Liver (tissue), 9 donors: ENCODE results near the gene PCTP. TPM values are rescaled to one million over a fixed set of nuclear protein-coding genes. Genes with fewer than 3 reads are reported as not detected.

Source experiments
- DNase-seq: peaks from one replicate; pipeline ENCODE4 v3.0.0-alpha.2; 2017; ENCODE audit warnings: low spot score
- H3K27ac ChIP-seq, 2 donors: one replicate each; pipeline ENCODE4 v1.7.0; 2013; ENCODE audit warnings: inconsistent platforms in 2 of 2, low read length in 2 of 2, control low read depth in 1 of 2, low read depth in 1 of 2, mild to moderate bottlenecking in 1 of 2
- H3K27me3 ChIP-seq, 4 donors: one replicate each; pipeline versions ENCODE4 v1.6.1 to v1.7.0; 2013; ENCODE audit warnings: low read length in 3 of 4, inconsistent platforms in 1 of 4, mild to moderate bottlenecking in 1 of 4, moderate library complexity in 1 of 4; ENCODE audit not compliant: control insufficient read depth in 4 of 4, insufficient read depth in 4 of 4
- H3K36me3 ChIP-seq, 4 donors: one replicate each; pipeline versions ENCODE4 v1.6.1 to v1.7.0; 2013; ENCODE audit warnings: low read length in 3 of 4, mild to moderate bottlenecking in 3 of 4, low read depth in 1 of 4, moderate library complexity in 1 of 4; ENCODE audit not compliant: control insufficient read depth in 4 of 4, insufficient read depth in 3 of 4
- H3K4me1 ChIP-seq, 4 donors: one replicate each; pipeline versions ENCODE4 v1.6.1 to v1.7.0; 2013; ENCODE audit warnings: low read length in 3 of 4, mild to moderate bottlenecking in 3 of 4, moderate library complexity in 1 of 4; ENCODE audit not compliant: control insufficient read depth in 4 of 4, insufficient read depth in 4 of 4
- H3K4me3 ChIP-seq, 3 donors: one replicate each; pipeline versions ENCODE4 v1.6.1 to v1.7.0; 2013; ENCODE audit warnings: low read length in 3 of 3, control low read depth in 1 of 3, low read depth in 1 of 3, mild to moderate bottlenecking in 1 of 3
- H3K9ac ChIP-seq, 2 donors: one replicate each; pipeline ENCODE4 v1.7.0; 2013; ENCODE audit warnings: low read length in 2 of 2, mild to moderate bottlenecking in 2 of 2, moderate library complexity in 2 of 2, control low read depth in 1 of 2, low read depth in 1 of 2
- H3K9me3 ChIP-seq, 4 donors: one replicate each; pipeline versions ENCODE4 v1.6.1 to v1.7.0; 2013; ENCODE audit warnings: low read length in 3 of 4; ENCODE audit not compliant: control insufficient read depth in 4 of 4
- EGR1 ChIP-seq, 2 donors: IDR thresholded peaks; 2 replicates each; pipeline ENCODE4 v1.6.1; 2016 to 2018; ENCODE audit warnings: antibody characterized with exemption in 2 of 2, low read depth in 2 of 2
- FOXA1 ChIP-seq: IDR thresholded peaks from 2 replicates; pipeline ENCODE4 v1.6.1; 2016; ENCODE audit warnings: antibody characterized with exemption
- FOXA2 ChIP-seq: IDR thresholded peaks from 2 replicates; pipeline ENCODE4 v1.6.1; 2016; ENCODE audit warnings: antibody characterized with exemption
- GABPA ChIP-seq, 2 donors: IDR thresholded peaks in 1 of 2; conservative IDR thresholded peaks in 1 of 2; 2 replicates each; pipeline ENCODE4 v1.6.1; 2016; ENCODE audit warnings: antibody characterized with exemption in 2 of 2, mild to moderate bottlenecking in 1 of 2, moderate library complexity in 1 of 2
- HNF4A ChIP-seq, 2 donors: conservative IDR thresholded peaks; 2 replicates each; pipeline ENCODE4 v1.6.1; 2016; ENCODE audit warnings: antibody characterized with exemption in 2 of 2, mild to moderate bottlenecking in 2 of 2
- HNF4G ChIP-seq: IDR thresholded peaks from 2 replicates; pipeline ENCODE4 v1.6.1; 2016; ENCODE audit warnings: antibody characterized with exemption
- JUND ChIP-seq, 2 donors: IDR thresholded peaks; 2 replicates each; pipeline ENCODE4 v1.6.1; 2016; ENCODE audit warnings: antibody characterized with exemption in 2 of 2
- NR2F2 ChIP-seq: IDR thresholded peaks from 2 replicates; pipeline ENCODE4 v1.6.1; 2016; ENCODE audit warnings: antibody characterized with exemption
- RAD21 ChIP-seq, 2 donors: IDR thresholded peaks; 2 replicates each; pipeline ENCODE4 v1.6.1; 2016; ENCODE audit warnings: antibody characterized with exemption in 2 of 2, mild to moderate bottlenecking in 2 of 2
- RXRA ChIP-seq, 2 donors: IDR thresholded peaks; 2 replicates each; pipeline ENCODE4 v1.6.1; 2017 to 2018; ENCODE audit warnings: antibody characterized with exemption in 2 of 2, mild to moderate bottlenecking in 1 of 2
- SP1 ChIP-seq: IDR thresholded peaks from 2 replicates; pipeline ENCODE4 v1.6.1; 2018; ENCODE audit warnings: antibody characterized with exemption, mild to moderate bottlenecking
- TAF1 ChIP-seq: conservative IDR thresholded peaks from 2 replicates; pipeline ENCODE4 v1.6.1; 2016; ENCODE audit warnings: antibody characterized with exemption, mild to moderate bottlenecking
- YY1 ChIP-seq: IDR thresholded peaks from 2 replicates; pipeline ENCODE4 v1.6.1; 2016; ENCODE audit warnings: antibody characterized with exemption, mild to moderate bottlenecking
- WGBS: extraction: QIAGEN DNeasy Blood & Tissue Kit; methylation state at CpG from one replicate; pipeline ENCODE4 v1.1.7; 2013; 5-methylcytosine and 5-hydroxymethylcytosine counted together
- polyA plus RNA-seq, 2 donors: library from polyadenylated mRNA; stranded (reverse) in 1 of 2; unstranded in 1 of 2; fragments of 200-250 nt in 1 of 2; fragments of >200 nt in 1 of 2; fragmentation: Nextera tagmentation in 1 of 2; extraction: Ambion mirVana in 1 of 2; gene quantifications; one replicate each; pipeline versions ENCODE4 v1.2.1 to v1.2.3, GENCODE V29; 2013 to 2015
- total RNA-seq, 2 donors: library from RNA; depleted of rRNA; stranded (reverse); fragments of >200 nt; gene quantifications; one replicate each; pipeline ENCODE4 v1.2.3, GENCODE V29; 2014
- TF ChIP-seq, protein P1 (sequence below): IDR thresholded peaks from 2 replicates; pipeline ENCODE4 v1.6.1; 2016; ENCODE audit warnings: antibody characterized with exemption
- TF ChIP-seq, protein P2 (sequence below): IDR thresholded peaks from 2 replicates; pipeline ENCODE4 v1.6.1; 2016; ENCODE audit warnings: antibody characterized with exemption
- TF ChIP-seq, protein P3 (sequence below): IDR thresholded peaks from 2 replicates; pipeline ENCODE4 v1.6.1; 2016; ENCODE audit warnings: antibody characterized with exemption
- TF ChIP-seq, protein P4 (sequence below): IDR thresholded peaks from 2 replicates; pipeline ENCODE4 v1.6.1; 2016; ENCODE audit warnings: antibody characterized with exemption, mild to moderate bottlenecking
- TF ChIP-seq, protein P5 (sequence below): fragments of 150-350 bp; IDR thresholded peaks from 2 replicates; pipeline ENCODE4 v1.5.1; 2017; ENCODE audit warnings: improper control_type of control experiment, low read depth, low read length; ENCODE audit not compliant: missing input control
- donor health status: healthy.
- donor health status: healthy.
- donor health status: healthy.
- donor health status: healthy.
- donor health status: healthy.

PCTP gene
- total and polyA plus RNA-seq, 4 donors: 25.0 to 79.0 (median 55.8) TPM

DNA sequence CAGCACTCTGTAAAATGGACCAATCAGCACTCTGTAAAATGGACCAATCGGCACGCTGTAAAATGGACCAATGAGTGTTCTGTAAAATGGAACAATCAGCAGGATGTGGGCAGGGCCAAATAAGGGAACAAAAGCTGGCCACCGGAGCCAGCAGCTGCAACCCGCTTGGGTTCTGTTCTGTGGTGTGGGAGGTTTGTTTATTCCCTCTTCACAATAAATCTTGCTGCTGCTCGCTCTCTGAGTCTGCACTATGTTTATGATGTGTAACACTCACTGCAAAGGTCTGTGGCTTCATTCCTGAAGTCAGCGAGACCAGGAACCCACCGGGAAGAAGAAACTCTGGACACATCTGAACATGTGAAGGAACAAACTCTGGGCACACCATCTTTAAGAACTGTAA is 48.7 kb upstream of the PCTP start:
- TF ChIP-seq FOXA2 (no peak), HNF4A (conservative IDR thresholded peaks at IDR 0.05) (no peak), NR2F2 (no peak), HNF4G (no peak), YY1 (no peak), SP1 (no peak), EGR1 (IDR thresholded peaks at IDR 0.05; ENCODE audit: low read depth in 2 of 2) (no peak), RXRA (IDR thresholded peaks at IDR 0.05) (no peak), FOXA1 (no peak), TAF1 (no peak), JUND (IDR thresholded peaks at IDR 0.05) (no peak), GABPA (IDR thresholded peaks at IDR 0.05 in 1 of 2, conservative IDR thresholded peaks at IDR 0.05 in 1 of 2) (no peak), RAD21 (IDR thresholded peaks at IDR 0.05) (no peak)
- TF ChIP-seq, protein P1, sequence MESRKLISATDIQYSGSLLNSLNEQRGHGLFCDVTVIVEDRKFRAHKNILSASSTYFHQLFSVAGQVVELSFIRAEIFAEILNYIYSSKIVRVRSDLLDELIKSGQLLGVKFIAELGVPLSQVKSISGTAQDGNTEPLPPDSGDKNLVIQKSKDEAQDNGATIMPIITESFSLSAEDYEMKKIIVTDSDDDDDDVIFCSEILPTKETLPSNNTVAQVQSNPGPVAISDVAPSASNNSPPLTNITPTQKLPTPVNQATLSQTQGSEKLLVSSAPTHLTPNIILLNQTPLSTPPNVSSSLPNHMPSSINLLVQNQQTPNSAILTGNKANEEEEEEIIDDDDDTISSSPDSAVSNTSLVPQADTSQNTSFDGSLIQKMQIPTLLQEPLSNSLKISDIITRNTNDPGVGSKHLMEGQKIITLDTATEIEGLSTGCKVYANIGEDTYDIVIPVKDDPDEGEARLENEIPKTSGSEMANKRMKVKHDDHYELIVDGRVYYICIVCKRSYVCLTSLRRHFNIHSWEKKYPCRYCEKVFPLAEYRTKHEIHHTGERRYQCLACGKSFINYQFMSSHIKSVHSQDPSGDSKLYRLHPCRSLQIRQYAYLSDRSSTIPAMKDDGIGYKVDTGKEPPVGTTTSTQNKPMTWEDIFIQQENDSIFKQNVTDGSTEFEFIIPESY: no peak
- TF ChIP-seq, protein P2, sequence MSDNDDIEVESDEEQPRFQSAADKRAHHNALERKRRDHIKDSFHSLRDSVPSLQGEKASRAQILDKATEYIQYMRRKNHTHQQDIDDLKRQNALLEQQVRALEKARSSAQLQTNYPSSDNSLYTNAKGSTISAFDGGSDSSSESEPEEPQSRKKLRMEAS: no peak
- TF ChIP-seq, protein P3, sequence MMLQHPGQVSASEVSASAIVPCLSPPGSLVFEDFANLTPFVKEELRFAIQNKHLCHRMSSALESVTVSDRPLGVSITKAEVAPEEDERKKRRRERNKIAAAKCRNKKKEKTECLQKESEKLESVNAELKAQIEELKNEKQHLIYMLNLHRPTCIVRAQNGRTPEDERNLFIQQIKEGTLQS: no peak
- TF ChIP-seq, protein P4, sequence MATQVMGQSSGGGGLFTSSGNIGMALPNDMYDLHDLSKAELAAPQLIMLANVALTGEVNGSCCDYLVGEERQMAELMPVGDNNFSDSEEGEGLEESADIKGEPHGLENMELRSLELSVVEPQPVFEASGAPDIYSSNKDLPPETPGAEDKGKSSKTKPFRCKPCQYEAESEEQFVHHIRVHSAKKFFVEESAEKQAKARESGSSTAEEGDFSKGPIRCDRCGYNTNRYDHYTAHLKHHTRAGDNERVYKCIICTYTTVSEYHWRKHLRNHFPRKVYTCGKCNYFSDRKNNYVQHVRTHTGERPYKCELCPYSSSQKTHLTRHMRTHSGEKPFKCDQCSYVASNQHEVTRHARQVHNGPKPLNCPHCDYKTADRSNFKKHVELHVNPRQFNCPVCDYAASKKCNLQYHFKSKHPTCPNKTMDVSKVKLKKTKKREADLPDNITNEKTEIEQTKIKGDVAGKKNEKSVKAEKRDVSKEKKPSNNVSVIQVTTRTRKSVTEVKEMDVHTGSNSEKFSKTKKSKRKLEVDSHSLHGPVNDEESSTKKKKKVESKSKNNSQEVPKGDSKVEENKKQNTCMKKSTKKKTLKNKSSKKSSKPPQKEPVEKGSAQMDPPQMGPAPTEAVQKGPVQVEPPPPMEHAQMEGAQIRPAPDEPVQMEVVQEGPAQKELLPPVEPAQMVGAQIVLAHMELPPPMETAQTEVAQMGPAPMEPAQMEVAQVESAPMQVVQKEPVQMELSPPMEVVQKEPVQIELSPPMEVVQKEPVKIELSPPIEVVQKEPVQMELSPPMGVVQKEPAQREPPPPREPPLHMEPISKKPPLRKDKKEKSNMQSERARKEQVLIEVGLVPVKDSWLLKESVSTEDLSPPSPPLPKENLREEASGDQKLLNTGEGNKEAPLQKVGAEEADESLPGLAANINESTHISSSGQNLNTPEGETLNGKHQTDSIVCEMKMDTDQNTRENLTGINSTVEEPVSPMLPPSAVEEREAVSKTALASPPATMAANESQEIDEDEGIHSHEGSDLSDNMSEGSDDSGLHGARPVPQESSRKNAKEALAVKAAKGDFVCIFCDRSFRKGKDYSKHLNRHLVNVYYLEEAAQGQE: no peak
- TF ChIP-seq, protein P5, sequence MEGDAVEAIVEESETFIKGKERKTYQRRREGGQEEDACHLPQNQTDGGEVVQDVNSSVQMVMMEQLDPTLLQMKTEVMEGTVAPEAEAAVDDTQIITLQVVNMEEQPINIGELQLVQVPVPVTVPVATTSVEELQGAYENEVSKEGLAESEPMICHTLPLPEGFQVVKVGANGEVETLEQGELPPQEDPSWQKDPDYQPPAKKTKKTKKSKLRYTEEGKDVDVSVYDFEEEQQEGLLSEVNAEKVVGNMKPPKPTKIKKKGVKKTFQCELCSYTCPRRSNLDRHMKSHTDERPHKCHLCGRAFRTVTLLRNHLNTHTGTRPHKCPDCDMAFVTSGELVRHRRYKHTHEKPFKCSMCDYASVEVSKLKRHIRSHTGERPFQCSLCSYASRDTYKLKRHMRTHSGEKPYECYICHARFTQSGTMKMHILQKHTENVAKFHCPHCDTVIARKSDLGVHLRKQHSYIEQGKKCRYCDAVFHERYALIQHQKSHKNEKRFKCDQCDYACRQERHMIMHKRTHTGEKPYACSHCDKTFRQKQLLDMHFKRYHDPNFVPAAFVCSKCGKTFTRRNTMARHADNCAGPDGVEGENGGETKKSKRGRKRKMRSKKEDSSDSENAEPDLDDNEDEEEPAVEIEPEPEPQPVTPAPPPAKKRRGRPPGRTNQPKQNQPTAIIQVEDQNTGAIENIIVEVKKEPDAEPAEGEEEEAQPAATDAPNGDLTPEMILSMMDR: no peak
- Histone ChIP-seq H3K4me1 (peaks cover 0 to 6% (median 4%) of the 10 kb centered on the region in 4 donors), H3K9ac (no peak overlapping the region), H3K27me3 (no peaks in the 10 kb centered on the region), H3K9me3 (no peaks in the 10 kb centered on the region), H3K4me3 (no peak overlapping the region), H3K36me3 (no peaks in the 10 kb centered on the region), H3K27ac (no peak overlapping the region)
- 89% methylated on average over 7 of the region's 7 CpGs for WGBS
- DNase-seq: no peak
